ENCODE data around the gene MMP7.
"Not testable (repeated sequence)": the region's sequence is repeated elsewhere in the genome, so short reads cannot be mapped to it uniquely, and the experiment has no call there.

Gene MMP7

DNA sequence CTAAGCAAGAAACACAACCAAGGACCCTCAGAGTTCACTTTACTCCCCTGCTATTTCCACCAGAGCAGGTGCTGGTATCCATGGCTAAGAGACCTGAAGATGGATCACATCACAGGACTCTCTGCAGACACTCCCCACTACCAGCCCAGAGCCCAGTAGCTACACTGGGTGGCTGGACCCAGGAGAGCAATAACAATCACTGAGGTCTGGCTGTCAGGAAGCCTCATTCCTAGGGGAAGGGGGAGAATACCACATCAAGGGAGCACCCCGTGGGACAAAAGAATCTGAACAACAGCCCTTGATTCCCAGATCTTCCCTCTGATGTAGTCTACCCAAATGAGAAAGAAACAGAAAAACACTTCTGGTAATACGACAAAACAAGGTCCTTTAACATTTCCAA is 9.0 kb upstream of the MMP7 start:
- no peak for DNase-seq (ENCODE audit: low read depth in 1 of 2, low spot score in 1 of 2)

DNA sequence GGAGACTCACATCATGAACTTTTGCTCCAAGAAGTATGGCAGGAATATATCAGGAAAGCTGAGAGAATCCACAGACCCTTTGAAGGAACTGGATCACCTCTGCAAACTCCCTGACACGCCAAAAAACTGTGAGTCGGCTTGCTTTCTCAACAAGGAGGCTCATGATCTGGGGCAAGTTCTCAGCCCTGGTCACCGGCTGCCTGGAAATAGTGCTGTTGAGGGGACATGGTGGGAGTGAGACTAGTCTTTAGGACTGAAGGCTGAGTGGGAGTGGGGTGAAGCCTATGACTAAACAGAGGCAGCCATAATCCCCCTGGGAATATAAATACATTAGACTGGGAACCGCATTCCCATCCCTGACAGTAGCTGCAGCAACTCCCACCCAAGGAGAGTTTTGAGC is 8.4 kb upstream of the MMP7 start:
- DNase-seq (ENCODE audit: low read depth in 1 of 2, low spot score in 1 of 2) = no peak

DNA sequence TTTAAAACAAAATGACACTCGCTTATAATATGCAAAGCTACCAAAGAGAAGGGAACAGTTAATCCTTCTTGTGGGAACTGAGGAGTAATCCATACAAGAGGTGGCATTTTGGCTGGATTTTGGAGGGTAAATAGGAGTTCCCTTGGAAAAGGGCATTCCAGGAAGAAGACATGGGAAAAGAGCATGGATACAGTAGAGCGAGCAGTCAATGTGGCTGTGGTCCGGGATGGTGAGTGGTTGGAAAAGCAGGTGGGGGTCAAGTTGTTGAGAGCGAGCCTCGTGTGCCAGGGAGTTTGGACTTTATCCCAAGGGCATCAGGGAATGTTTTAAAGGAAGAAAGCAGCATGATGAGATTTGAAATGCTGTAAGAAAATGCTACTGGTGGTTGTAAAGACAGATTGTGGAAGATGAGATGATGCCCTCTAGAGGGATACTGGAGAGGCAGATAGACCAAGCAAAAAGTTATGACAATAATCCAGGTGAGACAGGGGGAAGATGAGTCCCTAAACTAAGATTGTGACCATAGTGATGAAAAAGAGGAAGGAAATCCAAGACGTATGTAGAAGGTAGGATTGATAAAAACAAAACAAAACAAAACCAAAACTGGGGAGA is 3.8 kb upstream of the MMP7 start:
- DNase-seq (ENCODE audit: low read depth in 1 of 2, low spot score in 1 of 2) = no peak

DNA sequence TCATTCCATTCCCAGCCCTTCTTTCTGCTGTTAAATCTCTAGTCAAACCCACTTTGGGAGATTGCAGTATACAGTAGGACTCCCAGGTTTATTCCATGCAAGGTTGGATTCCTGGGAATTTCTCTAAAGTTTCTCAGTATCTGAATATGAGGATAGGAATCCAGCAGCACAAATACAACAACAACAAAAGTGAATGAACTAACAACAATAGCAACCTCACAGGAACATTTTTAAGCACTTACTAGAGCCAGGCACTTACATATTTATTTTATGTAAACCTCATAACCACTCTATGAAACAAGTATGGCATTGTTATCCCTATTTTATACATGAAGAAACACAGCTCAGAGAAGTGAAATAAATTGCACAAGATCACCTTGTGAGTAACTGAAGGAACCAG is 1.9 kb downstream of the MMP7 start:
- DNase-seq (ENCODE audit: low read depth in 1 of 2, low spot score in 1 of 2) = no peak

DNA sequence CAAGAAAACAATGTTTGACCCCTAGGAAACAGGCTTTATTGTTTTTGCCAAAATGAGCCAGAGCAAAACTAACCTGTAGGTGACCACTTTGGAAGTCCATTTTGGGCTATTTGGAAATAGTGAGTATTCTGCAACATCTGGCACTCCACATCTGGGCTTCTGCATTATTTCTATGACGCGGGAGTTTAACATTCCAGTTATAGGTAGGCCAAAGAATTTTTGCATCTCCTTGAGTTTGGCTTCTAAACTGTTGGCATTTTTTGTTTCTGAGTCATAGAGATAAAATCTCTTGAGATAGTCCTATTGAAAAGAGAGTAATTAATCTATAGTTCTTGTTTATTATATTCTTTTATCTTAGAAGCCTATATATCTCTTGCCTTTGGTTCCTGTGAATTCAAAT is 2.9 kb downstream of the MMP7 start:
- no peak for DNase-seq (ENCODE audit: low read depth in 1 of 2, low spot score in 1 of 2)

DNA sequence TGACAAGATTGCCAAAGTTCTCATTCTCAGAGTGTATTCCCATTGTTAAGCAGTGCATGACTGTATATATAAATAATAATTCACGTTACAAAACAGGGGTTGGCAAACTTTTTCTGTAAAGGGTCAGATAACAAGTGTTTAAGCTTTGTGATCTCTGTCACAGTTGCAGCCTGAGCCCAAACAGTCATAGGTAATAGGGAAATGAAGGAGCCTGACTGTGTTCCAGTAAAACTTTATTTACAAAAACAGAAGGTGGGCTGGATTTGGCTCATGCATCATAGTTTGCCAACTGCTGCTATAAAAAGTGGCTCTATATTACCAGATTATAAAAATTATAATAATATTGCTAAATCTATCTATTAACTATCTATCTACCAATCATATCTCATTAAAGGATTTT is 3.5 kb downstream of the MMP7 start:
- no peak for DNase-seq (ENCODE audit: low read depth in 1 of 2, low spot score in 1 of 2)

DNA sequence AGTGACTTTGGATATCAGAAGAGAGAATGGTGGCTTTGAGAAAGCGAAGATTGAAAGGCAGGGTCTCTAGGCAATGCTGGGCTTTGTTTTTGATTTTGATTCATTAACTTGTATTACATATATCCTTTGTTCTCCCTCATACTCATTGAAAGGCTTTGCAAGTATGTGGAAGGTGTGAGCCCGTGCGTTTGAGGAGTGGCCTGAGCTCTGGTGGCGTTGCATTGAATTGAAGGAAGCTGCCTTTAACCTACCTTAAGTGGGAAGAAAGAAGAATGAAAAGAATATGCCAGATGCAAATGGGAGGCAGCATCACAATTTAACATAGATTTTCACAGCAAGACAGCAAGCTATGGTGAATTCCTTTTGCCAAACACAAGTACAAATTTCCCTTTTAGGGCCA is 6.7 kb downstream of the MMP7 start:
- no peak for DNase-seq (ENCODE audit: low read depth in 1 of 2, low spot score in 1 of 2)

DNA sequence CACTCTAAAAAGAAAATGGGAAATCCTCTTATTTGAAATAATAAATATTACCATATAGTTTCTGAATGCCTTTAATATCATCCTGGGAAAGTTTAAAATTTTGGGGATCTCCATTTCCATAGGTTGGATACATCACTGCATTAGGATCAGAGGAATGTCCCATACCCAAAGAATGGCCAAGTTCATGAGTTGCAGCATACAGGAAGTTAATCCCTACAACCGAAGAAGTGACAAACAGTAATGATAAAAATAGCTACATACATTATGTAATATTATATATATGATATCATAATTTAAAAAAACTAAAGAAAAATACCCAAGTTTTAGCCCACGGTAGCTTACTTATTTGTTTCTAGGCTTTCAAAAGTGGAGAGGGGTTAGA is 7.4 kb downstream of the MMP7 start:
- DNase-seq (ENCODE audit: low read depth in 1 of 2, low spot score in 1 of 2) = no peak

DNA sequence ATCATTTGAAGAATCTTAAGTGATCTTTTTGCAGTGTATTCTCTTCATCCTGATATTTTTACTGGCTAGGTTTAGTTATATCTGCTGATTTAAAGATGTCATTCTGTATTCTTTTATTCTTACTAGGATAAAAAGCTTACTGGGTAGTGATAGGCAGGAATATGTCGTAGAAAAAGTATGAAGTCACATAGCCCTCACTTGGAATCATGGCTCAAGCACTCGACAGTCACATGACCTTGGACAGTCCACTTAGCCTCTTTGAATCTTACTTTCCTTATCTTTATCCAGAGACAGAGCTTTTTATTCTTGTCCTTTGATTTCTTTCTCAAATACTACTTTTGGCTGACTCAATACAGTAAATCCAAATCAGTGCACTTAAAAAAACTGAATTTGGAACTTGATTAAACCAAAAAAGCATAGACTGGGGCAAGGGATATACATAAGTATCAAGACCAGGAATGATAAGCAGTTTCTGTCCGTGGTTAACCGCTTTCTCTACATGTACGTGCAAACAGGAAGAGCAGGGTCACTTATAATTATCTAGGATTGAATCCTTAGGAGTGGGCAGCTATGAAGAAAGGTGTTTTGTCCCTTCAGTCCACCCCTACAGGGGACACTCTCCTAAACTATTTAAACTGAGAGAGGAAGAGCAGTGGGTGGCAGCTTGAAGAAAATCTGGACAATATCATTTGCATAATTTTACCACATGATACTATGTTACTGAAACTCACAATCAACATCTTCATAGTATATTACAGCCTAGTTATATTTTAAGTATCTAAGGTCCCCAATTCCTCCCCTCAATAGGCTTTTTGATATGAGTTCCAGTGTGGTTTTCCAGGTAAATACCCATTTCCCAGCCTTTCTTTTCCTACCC is 8.0 kb downstream of the MMP7 start:
- no peak for DNase-seq (ENCODE audit: low read depth in 1 of 2, low spot score in 1 of 2)

DNA sequence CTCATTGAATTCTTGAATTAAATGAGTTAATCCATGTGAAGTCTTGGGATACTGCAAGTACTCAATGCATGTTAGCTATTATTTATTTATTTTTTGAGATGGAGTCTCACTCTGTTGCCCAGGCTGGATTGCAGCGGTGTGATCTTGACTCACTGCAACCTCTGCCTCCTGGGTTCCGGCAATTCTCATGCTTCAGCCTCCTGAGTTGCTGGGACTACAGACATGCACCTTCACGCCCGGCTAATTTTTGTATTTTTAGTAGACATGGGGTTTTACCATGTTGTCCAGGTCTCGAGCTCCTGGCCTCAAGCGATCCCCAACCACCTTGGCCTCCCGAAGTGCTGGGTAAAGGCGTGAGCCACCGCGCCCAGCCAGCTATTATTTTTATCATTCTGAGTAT is 9.4 kb downstream of the MMP7 start:
- no peak for DNase-seq (ENCODE audit: low read depth in 1 of 2, low spot score in 1 of 2)

DNA sequence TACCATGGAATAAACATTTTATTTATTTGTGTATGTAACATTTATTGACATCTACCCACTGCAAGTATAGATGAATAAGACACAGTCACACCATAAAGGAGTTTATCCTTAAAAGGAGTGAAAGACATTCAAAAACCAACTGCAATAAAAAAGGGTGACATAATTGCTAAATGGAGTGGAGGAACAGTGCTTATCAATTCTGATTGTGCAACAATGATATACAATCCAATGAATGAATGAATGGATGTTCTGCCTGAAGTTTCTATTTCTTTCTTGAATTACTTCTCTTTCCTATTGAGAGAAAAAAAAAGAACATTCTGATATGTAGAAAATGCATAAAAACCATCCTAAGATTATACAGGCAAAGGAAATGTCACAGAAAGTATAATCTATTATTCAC is 10.0 kb downstream of the MMP7 start:
- no peak for DNase-seq (ENCODE audit: low read depth in 1 of 2, low spot score in 1 of 2)

DNA sequence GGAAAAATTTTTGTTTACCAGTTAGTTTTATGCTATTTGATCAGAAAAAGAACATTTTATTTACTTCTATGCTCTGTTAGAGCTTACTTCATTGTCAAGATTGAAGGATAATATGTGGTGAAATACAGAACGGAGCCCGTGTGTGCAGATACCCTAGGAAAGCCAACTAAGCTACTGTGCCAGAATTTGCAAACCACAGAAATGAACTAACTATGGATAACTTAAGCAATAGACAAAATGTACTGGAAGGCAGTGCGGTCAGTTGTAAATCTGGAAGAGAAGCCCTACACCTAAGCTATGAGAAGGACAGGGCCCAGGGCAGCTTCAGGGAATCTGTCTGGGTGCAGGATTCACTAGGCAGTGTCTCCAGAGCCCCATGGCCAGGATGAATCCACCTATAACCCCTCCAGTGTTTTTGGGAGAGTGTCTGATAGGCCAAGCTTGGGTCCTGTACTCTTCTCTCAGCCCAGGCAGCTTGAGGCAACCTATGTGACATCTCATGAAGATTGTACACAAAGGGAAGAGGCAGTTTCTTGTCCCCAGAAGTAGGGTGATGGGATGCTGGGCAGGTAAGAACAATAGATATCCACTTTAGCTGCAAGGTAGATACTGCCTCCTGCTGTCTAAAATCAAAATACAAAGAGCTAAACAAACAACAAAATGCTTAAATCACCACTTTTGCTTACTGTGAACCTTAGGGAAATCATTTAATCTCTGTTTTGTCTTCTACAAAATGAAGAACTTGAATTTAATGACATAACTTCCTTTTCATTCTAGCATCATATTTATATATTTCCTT is 12.1 kb downstream of the MMP7 start:
- DNase-seq (ENCODE audit: low read depth in 1 of 2, low spot score in 1 of 2) = no peak

DNA sequence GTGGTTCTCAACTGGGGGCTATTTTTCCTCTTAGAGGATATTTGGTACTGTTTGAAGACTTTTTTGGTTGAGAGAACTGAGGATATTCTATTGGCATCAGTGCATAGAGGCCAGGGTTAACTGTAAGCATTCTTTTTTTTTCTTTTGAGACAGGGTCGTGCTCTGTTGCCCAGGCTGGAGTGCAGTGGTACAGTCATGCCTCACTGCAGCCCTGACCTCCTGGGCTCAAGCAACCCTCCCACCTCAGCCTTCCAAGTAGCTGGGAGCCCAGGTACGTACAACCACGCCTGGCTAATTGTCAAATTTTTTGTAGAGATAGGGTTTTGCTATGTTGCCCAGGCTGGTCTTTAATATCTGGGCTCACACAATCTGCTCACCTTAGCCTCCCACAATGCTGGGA is 12.9 kb downstream of the MMP7 start:
- DNase-seq (ENCODE audit: low read depth in 1 of 2, low spot score in 1 of 2) = no peak

DNA sequence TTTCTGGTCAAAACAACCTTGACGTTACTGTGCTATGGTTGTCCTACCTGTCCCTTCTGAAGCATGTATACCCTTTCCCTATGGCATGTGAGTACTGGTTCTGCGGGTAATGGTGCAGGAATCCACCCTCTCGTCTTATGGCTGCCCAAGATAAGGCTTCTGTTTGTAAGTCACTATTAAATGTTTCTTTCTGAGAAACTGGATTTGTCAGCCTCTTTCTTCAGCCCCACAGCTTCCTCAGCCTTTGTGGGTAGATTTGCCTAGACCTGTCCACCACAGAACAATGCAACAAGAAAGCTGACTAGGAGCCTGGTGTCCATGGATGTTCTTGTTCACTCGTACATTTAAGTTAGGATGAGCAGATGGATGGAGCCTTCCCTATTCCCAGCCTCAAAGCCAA is 14.4 kb downstream of the MMP7 start:
- DNase-seq (ENCODE audit: low read depth in 1 of 2, low spot score in 1 of 2) = no peak

DNA sequence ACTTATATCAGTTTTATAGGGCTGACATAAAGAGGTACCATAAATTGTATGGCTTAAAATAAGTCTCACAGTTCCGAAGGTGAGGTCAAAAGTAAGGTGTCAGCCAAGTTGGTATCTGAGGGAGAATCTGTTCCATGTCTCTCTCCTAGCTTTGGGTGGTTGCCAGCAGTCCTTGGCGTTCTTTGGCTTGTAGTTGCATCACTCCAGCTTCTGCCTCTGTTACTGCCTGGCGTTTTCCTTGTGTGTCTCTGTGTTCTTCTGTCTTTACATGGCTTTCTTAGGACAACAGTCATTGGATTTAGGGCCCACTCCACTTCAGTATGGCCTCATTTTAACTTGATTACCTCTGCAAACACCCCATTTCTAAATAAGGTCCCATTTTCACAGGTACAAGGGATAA is 16.7 kb downstream of the MMP7 start:
- DNase-seq (ENCODE audit: low read depth in 1 of 2, low spot score in 1 of 2) = no peak

DNA sequence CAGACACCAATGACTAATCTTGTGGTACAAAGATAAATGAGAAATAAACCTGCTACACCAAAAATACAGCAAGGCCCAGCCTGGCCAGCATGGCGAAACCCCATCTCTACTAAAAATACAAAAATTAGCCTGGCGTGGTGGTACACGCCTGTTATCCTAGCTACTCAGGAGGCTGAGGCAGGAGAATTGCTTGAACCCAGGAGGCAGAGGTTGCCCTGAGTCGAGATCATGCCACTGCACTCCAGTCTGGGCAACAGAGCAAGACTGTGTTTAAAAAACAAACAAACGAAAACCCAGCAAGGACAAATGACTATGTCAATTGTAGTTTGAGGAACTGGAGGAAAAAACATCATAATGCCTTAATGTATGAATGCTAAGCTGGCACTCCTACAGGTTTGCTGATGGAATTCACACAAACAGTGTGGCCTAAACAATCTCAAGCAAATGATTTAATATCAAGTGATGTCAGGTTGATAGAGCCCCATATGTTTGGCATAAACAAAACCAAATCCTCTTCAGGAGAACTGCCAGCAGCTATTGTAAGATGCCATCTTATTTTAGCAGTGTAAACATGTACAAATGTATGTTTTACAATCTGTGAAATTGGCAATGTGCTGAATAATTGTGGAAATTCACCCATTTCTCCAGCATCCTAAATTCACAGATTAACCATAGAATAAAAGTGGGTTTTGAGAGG is 20.0 kb downstream of the MMP7 start:
- DNase-seq (ENCODE audit: low read depth in 1 of 2, low spot score in 1 of 2) = no peak

DNA sequence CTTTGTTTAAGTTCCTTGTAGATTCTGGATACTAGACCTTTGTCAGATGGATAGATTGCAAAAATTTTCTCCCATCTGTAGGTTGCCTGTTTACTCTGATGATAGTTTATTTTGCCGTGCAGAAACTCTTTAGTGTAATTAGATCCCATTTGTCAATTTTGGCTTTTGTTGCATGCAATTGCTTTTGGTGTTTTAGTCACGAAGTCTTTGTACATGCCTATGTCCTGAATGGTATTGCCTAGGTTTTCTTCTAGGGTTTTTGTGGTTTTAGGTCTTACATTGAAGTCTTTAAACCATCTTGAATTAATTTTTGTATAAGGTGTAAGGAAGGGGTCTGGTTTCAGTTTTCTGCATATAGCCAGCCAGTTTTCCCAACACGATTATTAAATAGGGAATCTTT is 27.7 kb downstream of the MMP7 start:
- DNase-seq (ENCODE audit: low read depth in 1 of 2, low spot score in 1 of 2) = not testable (repeated sequence)

DNA sequence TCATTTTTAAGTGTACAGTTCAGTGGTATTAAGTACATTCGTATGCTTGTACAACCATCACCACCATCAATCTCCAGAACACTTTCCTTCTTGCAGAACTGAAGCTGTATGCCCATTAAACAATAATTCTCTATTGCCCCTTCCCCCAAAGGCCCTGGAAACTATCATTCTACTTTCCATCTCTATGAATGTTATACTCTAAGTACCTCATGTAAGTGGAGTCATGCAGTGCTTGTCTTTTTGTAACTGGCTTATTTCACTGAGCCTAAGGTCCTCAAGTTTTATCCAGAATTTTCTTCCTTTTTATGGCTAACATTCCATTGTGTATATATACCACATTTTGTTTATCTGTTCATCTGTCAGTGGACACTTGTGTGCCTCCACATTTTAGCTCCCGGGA is 29.7 kb downstream of the MMP7 start:
- no peak for DNase-seq (ENCODE audit: low read depth in 1 of 2, low spot score in 1 of 2)

DNA sequence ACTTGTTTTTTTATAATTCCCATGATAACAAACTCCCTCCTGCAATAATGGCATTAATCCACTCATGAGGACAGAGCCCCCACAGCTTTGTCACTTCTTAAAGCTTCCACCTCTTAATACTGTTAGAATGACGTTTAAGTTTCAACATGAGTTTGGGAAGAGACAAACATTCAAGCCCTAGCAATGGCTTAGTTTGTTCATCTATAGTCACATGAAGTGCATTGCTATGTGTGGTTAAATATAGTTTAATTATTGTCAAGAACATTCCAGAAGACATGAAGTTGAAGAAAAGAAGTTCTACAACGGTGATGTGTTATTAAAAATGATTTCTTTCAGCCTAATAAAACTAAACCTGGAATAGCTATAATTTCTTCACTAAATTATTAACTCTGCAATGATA is 30.6 kb downstream of the MMP7 start:
- no peak for DNase-seq (ENCODE audit: low read depth in 1 of 2, low spot score in 1 of 2)

DNA sequence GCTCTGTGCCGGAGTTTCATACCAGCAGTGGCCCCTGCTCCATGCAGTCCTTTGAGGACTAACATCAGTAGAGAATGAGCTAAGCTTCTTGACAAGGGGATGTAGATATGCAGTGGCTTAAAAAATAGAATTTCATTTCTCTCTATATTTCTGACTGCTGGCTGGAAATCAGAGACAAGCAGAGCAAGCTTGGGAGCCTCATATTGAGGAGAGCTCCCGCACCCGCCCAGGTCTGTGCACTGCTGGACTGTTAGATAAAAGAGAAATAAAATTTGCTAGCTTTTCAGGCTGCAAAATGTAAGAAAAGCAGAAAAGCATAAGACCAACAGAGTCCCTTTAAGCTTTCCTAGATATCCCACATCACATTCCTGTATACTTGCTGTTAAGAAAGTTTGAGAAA is 31.4 kb downstream of the MMP7 start:
- DNase-seq (ENCODE audit: low read depth in 1 of 2, low spot score in 1 of 2) = no peak

DNA sequence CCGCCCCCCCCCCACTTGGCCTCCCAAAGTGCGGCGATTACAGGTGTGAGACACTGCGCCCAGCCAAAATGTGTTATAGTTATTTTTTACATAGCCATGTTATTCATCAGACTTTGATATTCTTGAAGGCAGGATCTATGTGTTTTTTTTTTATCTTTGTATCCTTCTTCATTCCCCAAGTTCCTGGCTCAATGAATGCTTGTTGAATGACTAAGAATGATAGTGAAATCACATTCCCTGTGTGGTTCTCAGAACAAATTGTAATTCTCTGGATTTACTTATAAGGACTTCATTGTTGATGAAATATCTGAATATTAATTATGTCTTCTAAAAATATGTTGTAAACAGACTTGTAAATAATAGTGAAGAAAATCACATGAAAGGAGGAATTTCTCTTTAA is 33.5 kb downstream of the MMP7 start:
- DNase-seq (ENCODE audit: low read depth in 1 of 2, low spot score in 1 of 2) = no peak

All from stimulated activated CD4-positive, alpha-beta T cell treated with anti-CD3 and anti-CD28 coated beads, Interleukin-15, amount 100 ng/mL, for 1 hour (primary cell).